H9 (cell line): ENCODE data around the gene FBXL14. TPM values are rescaled to one million over a fixed set of nuclear protein-coding genes. Genes with fewer than 3 reads are reported as not detected.
A peak's percentile ranks its signal among the peaks of the same experiment; 100 is the strongest.

Experiments used
- DNase-seq: peaks from one replicate; pipeline ENCODE4 v3.0.0-alpha.2; 2017
- H2AFZ ChIP-seq: one replicate; pipeline ENCODE4 v1.6.1; 2013; ENCODE audit warnings: mild to moderate bottlenecking, low read length, control low read depth, moderate library complexity
- H2AK5ac ChIP-seq: 2 replicates; pipeline ENCODE4 v1.6.1; 2013; ENCODE audit warnings: low read length, control low read depth, mixed read lengths; ENCODE audit not compliant: insufficient read length
- H2BK120ac ChIP-seq: one replicate; pipeline ENCODE4 v1.6.1; 2013; ENCODE audit warnings: low read depth, mild to moderate bottlenecking, low read length, control low read depth, inconsistent platforms; ENCODE audit not compliant: poor library complexity, severe bottlenecking
- H2BK12ac ChIP-seq: 2 replicates; pipeline ENCODE4 v1.6.1; 2013; ENCODE audit warnings: low read length, control low read depth, mixed read lengths, low read depth; ENCODE audit not compliant: insufficient read length
- H2BK15ac ChIP-seq: 2 replicates; pipeline ENCODE4 v1.6.1; 2013; ENCODE audit warnings: low read depth, low read length, control low read depth
- H2BK20ac ChIP-seq: one replicate; pipeline ENCODE4 v1.6.1; 2013; ENCODE audit warnings: low read depth, mild to moderate bottlenecking, low read length, control low read depth, inconsistent platforms; ENCODE audit not compliant: poor library complexity, severe bottlenecking
- H2BK5ac ChIP-seq: 2 replicates; pipeline ENCODE4 v1.6.1; 2013; ENCODE audit warnings: low read length, control low read depth, mixed read lengths; ENCODE audit not compliant: insufficient read length
- H3K14ac ChIP-seq: 2 replicates; pipeline ENCODE4 v1.6.1; 2013; ENCODE audit warnings: low read length, control low read depth; ENCODE audit not compliant: insufficient read depth
- H3K18ac ChIP-seq: 2 replicates; pipeline ENCODE4 v1.6.1; 2013; ENCODE audit warnings: low read depth, mild to moderate bottlenecking, mixed read lengths, low read length, control low read depth; ENCODE audit not compliant: insufficient read length
- H3K23ac ChIP-seq: 2 replicates; pipeline ENCODE4 v1.6.1; 2013; ENCODE audit warnings: low read length, control low read depth, mixed read lengths, low read depth; ENCODE audit not compliant: insufficient read length
- H3K23me2 ChIP-seq: 2 replicates; pipeline ENCODE4 v1.6.1; 2013; ENCODE audit warnings: low read depth, mild to moderate bottlenecking, mixed read lengths, low read length, control low read depth; ENCODE audit not compliant: insufficient read length, poor library complexity, severe bottlenecking
- H3K27ac ChIP-seq: 2 replicates; pipeline ENCODE4 v1.5.1; 2013; ENCODE audit warnings: low read length, control low read depth, mixed read lengths, low read depth; ENCODE audit not compliant: insufficient read length
- H3K27me3 ChIP-seq: 2 replicates; pipeline ENCODE4 v1.6.1; 2013; ENCODE audit warnings: low read length, control low read depth, inconsistent platforms; ENCODE audit not compliant: insufficient read depth
- H3K4ac ChIP-seq: 2 replicates; pipeline ENCODE4 v1.6.1; 2013; ENCODE audit warnings: low read depth, mild to moderate bottlenecking, control low read depth, inconsistent platforms, low read length, moderate library complexity
- H3K4me1 ChIP-seq: 2 replicates; pipeline ENCODE4 v1.6.1; 2013; ENCODE audit warnings: low read length, control low read depth, inconsistent platforms; ENCODE audit not compliant: insufficient read depth
- H3K4me2 ChIP-seq: 2 replicates; pipeline ENCODE4 v1.6.1; 2013; ENCODE audit warnings: low read length, control low read depth, mixed read lengths; ENCODE audit not compliant: insufficient read length, insufficient read depth
- H3K56ac ChIP-seq: 2 replicates; pipeline ENCODE4 v1.6.1; 2013; ENCODE audit warnings: low read depth, mild to moderate bottlenecking, mixed read lengths, low read length, control low read depth; ENCODE audit not compliant: insufficient read length
- H3K79me1 ChIP-seq: 2 replicates; pipeline ENCODE4 v1.6.1; 2013; ENCODE audit warnings: low read depth, mild to moderate bottlenecking, moderate library complexity, low read length, control low read depth, inconsistent platforms; ENCODE audit not compliant: insufficient read depth, poor library complexity, severe bottlenecking
- H3K79me2 ChIP-seq: 2 replicates; pipeline ENCODE4 v1.6.1; 2013; ENCODE audit warnings: low read length, control low read depth, inconsistent platforms; ENCODE audit not compliant: insufficient read depth
- H3K9ac ChIP-seq: 2 replicates; pipeline ENCODE4 v1.6.1; 2013; ENCODE audit warnings: low read length, control low read depth, mixed read lengths; ENCODE audit not compliant: insufficient read length; ENCODE audit errors: extremely low read depth
- H3K9me3 ChIP-seq: one replicate; pipeline ENCODE4 v1.6.1; 2013; ENCODE audit warnings: low read depth, low read length, inconsistent platforms; ENCODE audit not compliant: control insufficient read depth
- H3T11ph ChIP-seq: one replicate; pipeline ENCODE4 v1.6.1; 2013; ENCODE audit warnings: mild to moderate bottlenecking, low read length, control low read depth, inconsistent platforms
- H4K20me1 ChIP-seq: one replicate; pipeline ENCODE4 v1.6.1; 2013; ENCODE audit not compliant: control insufficient read depth, insufficient read length, insufficient read depth
- H4K5ac ChIP-seq: 2 replicates; pipeline ENCODE4 v1.6.1; 2013; ENCODE audit warnings: low read depth, mild to moderate bottlenecking, mixed read lengths, low read length, control low read depth; ENCODE audit not compliant: insufficient read length
- H4K8ac ChIP-seq: replicated peaks from 2 replicates; pipeline ENCODE4 v1.6.1; 2013; ENCODE audit warnings: low read length, control low read depth, mixed read lengths, low read depth; ENCODE audit not compliant: insufficient read length
- H4K91ac ChIP-seq: 2 replicates; pipeline ENCODE4 v1.6.1; 2013; ENCODE audit warnings: low read depth, mild to moderate bottlenecking, moderate library complexity, mixed read lengths, low read length, control low read depth; ENCODE audit not compliant: insufficient read length
- H3K27ac Mint-ChIP-seq, 3 experiments: 2 replicates in 2 of 3; 3 replicates in 1 of 3; pipeline ENCODE4 v1.8.0; 2020 to 2021; ENCODE audit warnings: mixed read lengths in 3 of 3, mild to moderate bottlenecking in 1 of 3, moderate library complexity in 1 of 3
- H3K27me3 Mint-ChIP-seq: 2 replicates; pipeline ENCODE4 v1.8.0; 2021; ENCODE audit warnings: low read depth, mild to moderate bottlenecking, moderate library complexity, mixed read lengths
- H3K36me3 Mint-ChIP-seq, 3 experiments: 2 replicates in 2 of 3; 3 replicates in 1 of 3; pipeline ENCODE4 v1.8.0; 2020 to 2021; ENCODE audit warnings: low read depth in 3 of 3, mixed read lengths in 3 of 3; ENCODE audit not compliant: insufficient read depth in 1 of 3
- H3K4me1 Mint-ChIP-seq, 2 experiments: 2 replicates each; pipeline ENCODE4 v1.8.0; 2020; ENCODE audit warnings: mixed read lengths in 2 of 2
- H3K4me3 Mint-ChIP-seq, 2 experiments: 2 replicates in 1 of 2; 3 replicates in 1 of 2; pipeline ENCODE4 v1.8.0; 2020 to 2021; ENCODE audit warnings: mild to moderate bottlenecking in 2 of 2, mixed read lengths in 2 of 2, moderate library complexity in 1 of 2
- H3K9me3 Mint-ChIP-seq, 2 experiments: 2 replicates in 1 of 2; 3 replicates in 1 of 2; pipeline ENCODE4 v1.8.0; 2020; ENCODE audit warnings: mild to moderate bottlenecking in 2 of 2, mixed read lengths in 2 of 2, moderate library complexity in 1 of 2
- CTCF ChIP-seq: fragments of 200-600 bp; sonication (generic); conservative IDR thresholded peaks from 3 replicates; pipeline ENCODE4 v1.8.0; 2021; ENCODE audit warnings: antibody characterized with exemption, mild to moderate bottlenecking
- WGBS: extraction: QIAGEN DNeasy Blood & Tissue Kit; methylation state at CpG from one replicate; pipeline ENCODE4 v1.1.7; 2013; ENCODE audit warnings: missing lambda C conversion rate, low lambda C conversion rate, mixed read lengths; ENCODE audit not compliant: insufficient read length; ENCODE audit errors: extremely low coverage; 5-methylcytosine and 5-hydroxymethylcytosine counted together
- total RNA-seq: library from RNA; stranded (reverse); gene quantifications from 2 replicates; pipeline ENCODE4 v1.2.1, GENCODE V29; 2021

The FBXL14 gene
- total RNA-seq, 1 experiment from 2014 or later, result 15.6 TPM

DNA sequence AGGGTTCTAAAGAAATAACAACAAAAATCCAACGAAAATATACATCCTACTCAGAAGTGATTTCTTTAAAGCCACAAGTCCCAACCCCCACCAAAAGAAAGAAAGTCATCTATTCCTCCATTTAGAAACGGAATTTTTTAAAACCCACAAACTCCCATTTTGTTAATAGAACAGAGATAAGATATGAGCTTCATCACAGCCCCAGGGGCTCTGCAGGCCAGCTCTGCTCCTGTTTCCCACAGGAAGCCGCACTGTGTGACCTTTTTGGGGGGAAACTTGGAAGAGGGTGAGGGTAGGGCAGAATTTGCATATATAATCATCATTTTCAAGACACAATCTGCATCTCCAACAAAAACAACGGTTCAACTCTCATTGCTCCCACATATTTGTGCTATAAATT is 2.8 kb downstream of the FBXL14 start:
- Histone ChIP-seq H2AFZ (no peak overlapping the region), H3K23ac (no peak overlapping the region), H3K9me3 (no peaks in the 10 kb centered on the region), H4K8ac (no peak overlapping the region), H3K79me1 (no peaks in the 10 kb centered on the region), H3T11ph (no peak overlapping the region), H3K4me1 (peaks cover 15% of the 10 kb centered on the region), H3K23me2 (peaks cover 27% of the 10 kb centered on the region), H3K27me3 (peaks cover 31% of the 10 kb centered on the region; the same call in 1 of the 2 replicates), H3K79me2 (no peaks in the 10 kb centered on the region; the same call in 1 of the 2 replicates), H3K4ac (no peak overlapping the region), H2BK20ac (no peak overlapping the region), H4K91ac (no peak overlapping the region), H3K56ac (no peak overlapping the region), H4K5ac (no peak overlapping the region), H2BK12ac (no peak overlapping the region), H3K9ac (no peak overlapping the region), H2BK120ac (no peak overlapping the region), H2AK5ac (no peak overlapping the region), H3K18ac (no peak overlapping the region), H4K20me1 (peaks cover 5% of the 10 kb centered on the region), H3K4me2 (no peak overlapping the region), H2BK5ac (no peak overlapping the region), H2BK15ac (no peak overlapping the region), H3K27ac (no peak overlapping the region), H3K14ac (no peak overlapping the region)
- no CpG with 5 or more reads among the region's 4 CpGs for WGBS
- no peak for TF ChIP-seq CTCF
- peaks cover 0 to 2% (median 0%) of the 10 kb centered on the region in 3 experiments; a peak in 1 of 7 replicates for H3K36me3 Mint-ChIP-seq
- DNase-seq, result no peak
- H3K9me3 Mint-ChIP-seq, result peaks cover 0 to 1% of the 10 kb centered on the region in 2 experiments; a peak in 3 of 5 replicates
- peaks cover 83% of the 10 kb centered on the region for H3K27me3 Mint-ChIP-seq
- no peak overlapping the region; a peak in 1 of 7 replicates for H3K27ac Mint-ChIP-seq
- peaks cover 62 to 76% of the 10 kb centered on the region in 2 experiments for H3K4me1 Mint-ChIP-seq
- H3K4me3 Mint-ChIP-seq, result peak overlapping the region; percentile 71 to 88
